Activated CD4-positive, alpha-beta T cell treated with anti-CD3 and anti-CD28 coated beads, Interleukin-2, Interleukin-4, amounts not matched to agents 100 ng/mL and 50 ng/mL, durations not matched to agents 16 hours and 8 hours (primary cell): ENCODE results near the gene ADNP2.
A peak's percentile ranks its signal among the peaks of the same experiment; 100 is the strongest.

ENCODE experiments used
- DNase-seq: peaks from one replicate; pipeline ENCODE4 v3.0.0-alpha.2; 2020; ENCODE audit warnings: low spot score

Gene ADNP2

DNA sequence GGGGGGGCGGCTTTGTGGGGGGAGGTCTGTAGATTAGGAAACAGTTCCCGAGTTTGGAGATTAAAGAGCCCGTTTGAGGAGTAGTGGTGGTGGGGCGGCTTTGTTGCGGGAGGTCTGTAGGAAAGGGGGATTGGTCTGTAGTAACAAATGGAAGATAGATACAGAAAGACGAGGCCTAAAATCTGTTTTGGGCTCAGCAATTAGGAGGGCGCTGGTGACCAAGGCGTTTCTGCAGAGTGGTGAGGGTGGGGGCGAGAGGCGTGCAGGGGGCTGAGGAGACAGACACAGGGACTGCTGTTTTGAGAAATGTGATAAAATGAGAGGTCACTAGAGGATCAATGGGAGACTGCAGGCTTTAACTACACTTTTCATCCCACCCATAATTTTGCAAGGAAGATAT is 1.6 kb upstream of the ADNP2 start:
- DNase-seq = no peak

DNA sequence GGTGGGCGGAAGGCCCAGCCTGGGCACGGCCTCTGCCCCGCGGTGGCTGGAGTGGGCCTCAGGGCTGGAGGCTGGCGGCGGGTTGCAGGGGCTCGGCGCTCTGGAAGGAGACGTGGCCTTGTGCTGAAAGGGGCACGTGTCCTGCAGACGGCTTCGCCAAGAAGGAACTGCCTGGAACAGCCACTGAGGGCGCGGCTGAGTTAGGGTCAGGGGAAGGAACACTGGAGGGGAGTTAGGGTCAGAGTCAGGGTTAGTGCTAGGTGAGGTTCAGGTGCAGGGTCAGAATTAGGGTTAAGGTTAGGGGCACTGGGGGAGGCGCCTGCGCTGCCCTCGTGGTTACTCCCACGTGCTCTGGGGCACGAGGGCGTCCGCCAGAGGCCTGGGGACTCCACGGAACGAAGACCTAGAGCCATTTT is 933 bp upstream of the ADNP2 start:
- DNase-seq = no peak

DNA sequence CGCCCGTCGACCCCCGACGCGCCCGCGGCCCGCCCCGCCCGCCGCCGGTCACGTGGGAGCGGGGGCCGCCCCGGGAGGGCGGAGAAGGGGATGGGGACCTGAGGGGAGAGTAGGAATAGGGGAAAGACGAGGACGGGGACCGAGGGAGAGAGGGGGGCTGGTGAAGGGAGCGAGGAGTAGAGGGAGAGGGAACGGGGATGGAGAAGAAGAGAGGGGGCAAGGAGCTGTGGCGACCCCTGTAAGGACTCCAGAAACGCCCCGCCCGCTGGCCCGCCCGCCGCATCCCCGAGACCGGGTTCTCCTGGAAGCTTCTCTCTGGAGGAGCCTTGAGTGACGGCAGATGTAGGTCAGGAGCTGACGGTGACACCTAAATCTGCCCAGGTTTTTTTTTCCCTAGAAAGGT is 615 bp downstream of the ADNP2 start:
- peak; percentile 19 for DNase-seq

DNA sequence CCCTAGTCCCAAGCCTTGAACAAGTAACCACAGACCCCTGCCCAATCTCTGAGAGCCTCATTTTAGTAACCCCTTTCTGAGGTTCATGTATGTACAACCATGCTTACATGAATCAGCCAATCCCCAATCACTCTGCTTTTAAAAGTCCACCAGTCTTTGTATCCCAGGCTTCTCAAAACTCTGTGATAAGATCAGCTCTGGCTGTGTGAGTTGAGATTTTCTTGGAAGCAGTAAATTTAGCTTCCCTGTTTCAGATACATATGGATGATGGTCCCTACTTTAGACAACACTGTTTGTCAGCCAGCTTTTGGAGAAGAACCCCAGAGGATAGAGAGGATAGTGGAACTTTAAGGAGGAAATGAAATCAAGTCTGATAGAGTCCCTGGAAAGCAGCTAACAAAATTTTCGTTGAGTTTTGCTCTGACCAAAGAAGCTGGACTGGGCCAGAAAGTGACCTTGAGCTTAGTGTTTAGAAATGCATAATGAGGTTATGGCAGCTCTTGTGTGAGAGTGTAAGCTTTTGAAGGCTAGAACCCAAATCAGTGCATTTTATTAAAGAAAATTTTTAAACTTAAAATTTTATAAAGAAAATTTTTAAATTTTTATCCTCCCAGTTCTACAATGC is 3.7 kb downstream of the ADNP2 start:
- DNase-seq = no peak

- DNase-seq = no peak
Measured at GRCh38 chr18:80115035-80115434, 6.0 kb downstream of the ADNP2 start.

GRCh38 chr18:80119111-80119510 is 10.0 kb downstream of the ADNP2 start:
- DNase-seq = no peak

DNA sequence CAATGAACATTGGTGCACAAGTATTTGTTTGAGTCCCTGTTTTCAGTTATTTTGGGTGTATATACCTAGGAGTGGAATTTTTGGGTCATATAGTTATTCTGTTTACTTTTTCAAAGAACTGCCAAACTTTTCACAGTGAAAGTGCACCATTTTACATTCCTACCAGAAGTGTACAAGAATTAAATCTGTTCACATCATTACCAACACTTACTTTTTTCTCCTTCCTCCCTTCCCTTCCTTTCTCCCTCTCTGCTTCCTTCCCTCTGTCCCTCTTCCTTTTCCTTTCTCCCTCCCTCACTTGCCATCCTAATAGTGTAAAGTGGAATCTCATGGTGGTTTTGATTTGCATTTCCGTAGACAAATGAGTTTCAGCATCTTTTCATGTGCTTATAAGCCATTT is 11.9 kb downstream of the ADNP2 start:
- no peak for DNase-seq

DNA sequence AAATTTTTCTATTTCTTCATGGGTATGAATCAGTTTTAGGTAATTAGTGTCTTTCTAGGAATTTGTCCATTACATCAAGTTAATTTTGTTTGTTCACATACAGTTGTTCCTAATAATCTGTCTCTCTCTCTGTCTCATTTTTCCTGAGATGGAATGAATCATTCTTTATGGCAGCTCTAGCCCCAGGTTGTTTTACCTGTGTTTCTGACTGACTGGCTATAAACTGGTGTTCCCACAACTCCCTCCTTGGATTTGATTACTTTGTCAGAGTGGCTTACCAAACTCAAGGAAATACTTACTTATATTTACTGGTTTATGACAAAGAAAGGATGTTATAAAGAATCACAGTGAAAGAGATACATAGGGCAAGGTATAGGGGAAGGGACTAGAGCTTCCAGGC is 15.1 kb downstream of the ADNP2 start:
- no peak for DNase-seq

DNA sequence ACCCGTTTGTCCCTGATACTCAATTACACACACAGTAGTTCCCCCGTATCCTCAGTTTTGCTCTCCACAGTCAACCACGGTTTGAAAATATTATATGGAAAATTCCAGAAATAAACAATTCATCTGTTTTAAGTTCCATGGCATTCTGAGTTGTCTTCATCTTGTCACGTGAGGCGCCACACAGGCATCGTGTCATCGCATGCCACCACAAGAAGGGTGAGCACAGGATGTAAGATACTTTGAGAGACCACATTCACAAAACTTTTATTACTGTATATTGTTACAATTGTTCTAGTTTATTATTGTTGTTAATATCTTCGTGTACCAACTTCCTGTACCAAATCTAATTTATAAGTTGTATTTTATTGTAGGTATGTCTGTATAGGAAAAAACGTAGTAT is 17.7 kb downstream of the ADNP2 start:
- DNase-seq = peak; percentile 6

- DNase-seq = no peak
Measured at GRCh38 chr18:80127635-80128034, 18.6 kb downstream of the ADNP2 start.

- no peak for DNase-seq
Measured at GRCh38 chr18:80129672-80130367, 20.8 kb downstream of the ADNP2 start.

DNA sequence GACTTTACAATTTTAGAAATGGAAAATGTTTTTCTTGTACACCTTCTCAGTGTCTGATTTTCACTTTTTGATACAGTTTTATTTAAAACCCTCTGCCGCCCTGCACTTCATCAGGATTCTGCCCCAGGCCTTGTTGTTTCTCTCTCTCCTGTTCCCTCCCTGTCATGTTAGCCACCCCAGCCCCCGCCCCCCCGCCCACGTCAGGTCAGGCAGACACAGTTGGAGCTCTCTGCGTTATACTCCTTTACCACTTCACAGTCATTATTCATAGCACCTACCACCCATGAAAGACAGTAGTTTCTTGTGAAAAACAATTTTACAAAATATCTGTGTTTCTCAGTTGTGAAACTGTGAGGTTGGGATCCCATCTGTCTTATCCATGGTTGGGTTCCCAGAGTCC is 21.5 kb downstream of the ADNP2 start:
- no peak for DNase-seq

DNA sequence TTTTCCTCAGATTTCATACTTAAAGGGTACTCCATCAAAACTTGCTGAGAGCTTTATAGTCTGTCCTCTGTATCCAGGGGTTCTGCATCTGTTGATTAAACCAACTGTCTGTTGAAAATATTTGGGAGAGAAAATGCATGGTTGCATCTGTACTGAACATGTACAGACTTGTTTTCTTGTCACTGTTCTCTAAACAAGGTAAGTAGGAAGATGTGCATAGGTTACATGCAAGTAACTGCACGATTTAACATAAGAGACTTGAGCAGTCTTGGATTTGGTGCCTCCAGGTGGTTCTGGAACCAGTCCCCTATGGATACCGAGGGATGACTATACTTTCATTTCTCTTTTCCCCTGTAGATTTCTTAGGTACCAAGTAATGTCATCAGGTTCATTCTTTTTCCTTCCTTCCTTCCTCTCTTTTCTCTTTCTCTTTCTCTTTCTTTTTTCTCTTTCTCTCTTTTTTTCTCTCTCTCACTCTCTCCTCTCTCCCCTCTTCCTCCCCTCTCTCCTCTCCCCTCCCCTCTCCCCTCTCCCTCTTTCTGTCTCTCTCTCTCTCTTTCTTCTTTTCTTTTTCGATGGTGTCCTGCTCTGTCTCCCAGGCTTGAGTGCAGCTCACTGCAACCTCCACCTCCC is 23.2 kb downstream of the ADNP2 start:
- DNase-seq = no peak

DNA sequence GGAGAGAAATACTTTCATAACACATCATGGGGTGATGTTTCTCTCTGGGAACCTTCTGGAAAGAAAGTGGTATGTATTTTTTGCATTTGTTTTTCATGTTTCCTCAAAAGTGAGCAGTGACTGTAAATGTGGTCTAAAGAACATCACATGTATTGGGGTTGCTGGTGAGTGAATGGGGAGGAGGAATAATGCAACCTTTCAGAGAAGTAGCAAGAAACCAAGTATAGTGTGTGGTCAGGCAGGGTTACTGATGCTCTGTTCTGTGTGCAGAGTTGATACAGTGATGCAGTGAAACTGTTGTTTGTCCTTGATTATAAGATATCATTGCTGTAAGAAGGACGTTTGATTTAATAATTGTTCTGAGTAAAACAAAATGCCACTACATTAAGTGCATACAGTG is 24.1 kb downstream of the ADNP2 start:
- no peak for DNase-seq

DNA sequence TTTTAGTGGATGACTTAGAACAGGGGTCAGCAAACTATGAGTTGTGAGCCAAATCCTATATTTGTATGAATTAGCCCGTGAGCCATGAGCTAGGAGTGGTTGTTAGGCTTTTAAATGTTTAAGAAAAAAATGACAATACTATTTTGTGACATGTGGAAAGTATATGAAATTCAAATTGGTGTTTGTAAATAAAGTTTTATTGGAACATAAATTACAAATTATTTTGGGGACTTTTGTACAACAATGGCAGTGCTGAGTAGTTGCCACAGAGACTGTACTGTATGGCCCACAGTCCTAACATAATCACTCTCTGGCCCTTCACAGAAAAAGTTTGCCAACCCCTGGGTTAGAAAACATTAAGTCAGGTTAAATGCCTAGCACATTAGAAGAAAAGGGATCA is 26.1 kb downstream of the ADNP2 start:
- no peak for DNase-seq

- DNase-seq = no peak
Measured at GRCh38 chr18:80136679-80137078, 27.6 kb downstream of the ADNP2 start.

- DNase-seq = no peak
Measured at GRCh38 chr18:80137137-80137536, 28.1 kb downstream of the ADNP2 start.

- no peak for DNase-seq
Measured at GRCh38 chr18:80137976-80138375, 28.9 kb downstream of the ADNP2 start.

GRCh38 chr18:80140455-80140985 is 31.5 kb downstream of the ADNP2 start:
- no peak for DNase-seq

DNA sequence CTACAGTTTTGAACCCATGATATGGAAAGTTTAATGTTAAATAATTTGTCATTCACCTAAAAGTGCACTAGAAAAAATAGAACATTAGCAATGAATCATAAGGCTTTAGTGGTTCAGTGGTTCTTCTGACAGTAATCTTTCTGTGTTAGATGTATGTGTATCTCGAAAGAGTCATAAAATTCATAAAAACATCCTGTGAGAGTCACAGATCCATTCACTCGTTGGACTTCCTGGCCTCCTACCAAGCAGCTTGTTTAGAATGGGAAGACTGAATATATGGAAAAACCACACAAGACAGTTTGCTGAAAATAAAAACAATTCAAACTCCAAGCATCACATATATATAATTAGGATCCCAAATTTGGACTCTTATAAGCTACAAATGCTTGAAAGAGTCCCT is 34.8 kb downstream of the ADNP2 start:
- no peak for DNase-seq

GRCh38 chr18:80145196-80145804 is 36.2 kb downstream of the ADNP2 start:
- DNase-seq = no peak

DNA sequence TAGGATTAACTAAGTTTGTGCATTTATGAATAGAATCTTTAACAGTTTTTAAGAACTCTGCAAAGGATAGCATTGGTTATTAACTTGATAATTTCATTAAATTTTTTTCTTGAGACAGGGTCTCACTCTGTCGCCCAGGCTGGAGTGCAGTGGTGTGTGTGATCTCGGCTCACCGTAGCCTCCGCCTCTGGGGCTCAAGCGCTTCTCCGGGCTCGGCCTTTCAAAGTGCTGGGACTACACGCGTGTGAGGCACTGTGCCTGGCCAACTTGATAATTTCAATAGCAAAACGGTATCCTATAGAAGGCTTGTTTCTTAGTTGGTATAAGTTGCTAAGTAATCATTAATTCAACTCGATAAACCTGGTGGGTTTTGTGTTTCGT is 38.0 kb downstream of the ADNP2 start:
- no peak for DNase-seq
